HCT116 (cell line): Measurements from ENCODE around the gene BFSP1. TPM values are rescaled to one million over a fixed set of nuclear protein-coding genes. Genes with fewer than 3 reads are reported as not detected.

Experiments
- ATAC-seq: fragments of 200-7000 bp; cut with Tn5 transposase; 2 replicates; pipeline ENCODE4 v1.9.1; 2020; ENCODE audit warnings: mild to moderate bottlenecking, moderate library complexity
- BruUV-seq: library from RNA; stranded (reverse); fragments of 400-500 nt; replicated peaks from 2 replicates; lab custom pipeline; 2021; lab: Mats Ljungman, UMichigan
- CTCF ChIA-PET: fragments of 300-600 bp; sonication (Branson Sonifier 250); formaldehyde crosslinking; loops from one replicate; lab custom pipeline; 2021; ENCODE audit warnings: antibody characterized with exemption; lab: Charles Lee
- POLR2A ChIA-PET: fragments of 300-600, 350-600 bp; sonication (Branson Sonifier 250); formaldehyde crosslinking; loops from one replicate; lab custom pipeline; 2021; ENCODE audit warnings: antibody characterized with exemption; lab: Charles Lee
- RAD21 ChIA-PET, 2 experiments: fragments of 300-600 bp; sonication (Branson Sonifier 250); formaldehyde crosslinking; loops; one replicate each; lab custom pipeline; 2023; ENCODE audit warnings: low total read pairs in 2 of 2; ENCODE audit not compliant: uncharacterized antibody in 2 of 2, unreplicated experiment in 2 of 2, low non-redundant PET in 1 of 2; lab: Charles Lee
- DNase-seq: peaks from one replicate; pipeline ENCODE4 v3.0.0-alpha.2; 2010; ENCODE audit warnings: low read depth, low spot score
- H2AFZ ChIP-seq: fragments of 200-600 bp; shearing (Covaris generic), sonication (generic); 2 replicates; pipeline ENCODE4 v1.6.1; 2017; ENCODE audit warnings: low read depth, mixed run types, mixed read lengths, antibody characterized with exemption, low read length; ENCODE audit not compliant: poor library complexity, severe bottlenecking
- H3K27ac ChIP-seq: 2 replicates; pipeline ENCODE4 v1.5.1; 2012; ENCODE audit warnings: low read depth, low read length
- H3K27me3 ChIP-seq: fragments of 200-600 bp; sonication (generic); 2 replicates; pipeline ENCODE4 v1.6.1; 2016; ENCODE audit warnings: mixed run types, low read length, mixed read lengths; ENCODE audit not compliant: insufficient read depth
- H3K36me3 ChIP-seq, 2 experiments: fragments of 200-500 bp in 1 of 2; fragments of 200-600 bp in 1 of 2; sonication (Bioruptor generic) in 1 of 2; sonication (generic) in 1 of 2; 2 replicates each; pipeline versions ENCODE4 v1.5.1 to v1.6.1; 2014 to 2016; ENCODE audit warnings: low read length in 2 of 2, inconsistent platforms in 1 of 2, mixed read lengths in 1 of 2, mixed run types in 1 of 2; ENCODE audit not compliant: insufficient read depth in 2 of 2, control insufficient read depth in 1 of 2
- H3K4me1 ChIP-seq, 2 experiments: fragments of 200-600 bp in 1 of 2; sonication (generic) in 1 of 2; 2 replicates each; pipeline versions ENCODE4 v1.5.1 to v1.6.1; 2012 to 2017; ENCODE audit warnings: low read length in 2 of 2, inconsistent platforms in 1 of 2, mild to moderate bottlenecking in 1 of 2, mixed read lengths in 1 of 2, mixed run types in 1 of 2, moderate library complexity in 1 of 2; ENCODE audit not compliant: insufficient read depth in 2 of 2, control insufficient read depth in 1 of 2
- H3K4me2 ChIP-seq: fragments of 200-600 bp; sonication (generic); 2 replicates; pipeline ENCODE4 v1.6.1; 2017; ENCODE audit warnings: mixed run types, low read length, mixed read lengths
- H3K4me3 ChIP-seq, 2 experiments: fragments of 200-600 bp in 1 of 2; sonication (generic) in 1 of 2; replicated peaks in 1 of 2; 2 replicates each; pipeline ENCODE4 v1.5.1; 2011 to 2016; ENCODE audit warnings: low read length in 2 of 2, control low read depth in 1 of 2, low read depth in 1 of 2, mild to moderate bottlenecking in 1 of 2, mixed read lengths in 1 of 2, mixed run types in 1 of 2
- H3K79me2 ChIP-seq: fragments of 200-600 bp; sonication (generic); 2 replicates; pipeline ENCODE4 v1.6.1; 2017; ENCODE audit warnings: mild to moderate bottlenecking, mixed run types, low read length, moderate library complexity, mixed read lengths; ENCODE audit not compliant: insufficient read depth
- H3K9ac ChIP-seq: fragments of 200-600 bp; sonication (generic); 2 replicates; pipeline ENCODE4 v1.6.1; 2016; ENCODE audit warnings: low read length, mixed read lengths
- H3K9me2 ChIP-seq: fragments of 200-600 bp; sonication (generic), shearing (Covaris generic); 2 replicates; pipeline ENCODE4 v1.6.1; 2017; ENCODE audit warnings: mixed run types, mild to moderate bottlenecking, moderate library complexity; ENCODE audit not compliant: insufficient read depth
- H3K9me3 ChIP-seq, 2 experiments: fragments of 200-500 bp in 1 of 2; fragments of 200-600 bp in 1 of 2; sonication (Bioruptor generic) in 1 of 2; sonication (generic) in 1 of 2; 2 replicates each; pipeline ENCODE4 v1.6.1; 2014 to 2017; ENCODE audit warnings: low read length in 2 of 2, mixed read lengths in 2 of 2, inconsistent platforms in 1 of 2, low read depth in 1 of 2, mild to moderate bottlenecking in 1 of 2, mixed run types in 1 of 2, moderate library complexity in 1 of 2; ENCODE audit not compliant: control insufficient read depth in 1 of 2, insufficient read depth in 1 of 2
- H4K20me1 ChIP-seq: fragments of 200-600 bp; sonication (generic), shearing (Covaris generic); 2 replicates; pipeline ENCODE4 v1.6.1; 2017; ENCODE audit warnings: mixed run types, mild to moderate bottlenecking, moderate library complexity; ENCODE audit not compliant: insufficient read depth
- CTCF ChIP-seq, 3 experiments: fragments of 200-600 bp in 1 of 3; sonication (generic) in 1 of 3; IDR thresholded peaks in 2 of 3; conservative IDR thresholded peaks in 1 of 3; 2 replicates each; pipeline ENCODE4 v1.5.1; 2012 to 2017; ENCODE audit warnings: low read depth in 2 of 3, low read length in 2 of 3, antibody characterized with exemption in 1 of 3, borderline replicate concordance in 1 of 3, control low read depth in 1 of 3, mild to moderate bottlenecking in 1 of 3, mixed read lengths in 1 of 3, mixed run types in 1 of 3, moderate library complexity in 1 of 3; ENCODE audit not compliant: insufficient read depth in 1 of 3
- ELF1 ChIP-seq: IDR thresholded peaks from 2 replicates; pipeline ENCODE4 v1.6.1; 2012; ENCODE audit warnings: low read depth, borderline replicate concordance
- EZH2 ChIP-seq: fragments of 200-600 bp; sonication (generic); IDR thresholded peaks from 2 replicates; pipeline ENCODE4 v1.6.1; 2017; ENCODE audit warnings: antibody characterized with exemption, mixed run types
- EZH2phosphoT487 ChIP-seq: fragments of 200-600 bp; IDR thresholded peaks from 2 replicates; pipeline ENCODE4 v1.6.1; 2018; ENCODE audit warnings: antibody characterized with exemption, borderline replicate concordance
- POLR2AphosphoS5 ChIP-seq: IDR thresholded peaks from 2 replicates; pipeline ENCODE4 v1.6.1; 2011; ENCODE audit warnings: mild to moderate bottlenecking, low read depth, low read length, moderate library complexity
- REST ChIP-seq: IDR thresholded peaks from 2 replicates; pipeline ENCODE4 v1.6.1; 2012; ENCODE audit warnings: low read depth
- SP1 ChIP-seq: IDR thresholded peaks from 2 replicates; pipeline ENCODE4 v1.6.1; 2012; ENCODE audit warnings: low read depth
- ZBTB33 ChIP-seq: IDR thresholded peaks from 2 replicates; pipeline ENCODE4 v1.6.1; 2011; ENCODE audit warnings: mild to moderate bottlenecking, low read length, moderate library complexity; ENCODE audit not compliant: insufficient replicate concordance; ENCODE audit errors: extremely low read depth
- intact Hi-C: fragments of 100-400 bp; cut with micrococcal nuclease; formaldehyde crosslinking; loops from 2 replicates; pipeline ENCODE4 v1.10.0; 2022
- total RNA-seq: library from RNA; stranded (reverse); gene quantifications from one replicate; pipeline ENCODE4 v1.2.1, GENCODE V29; 2021; ENCODE audit not compliant: unreplicated experiment

Gene BFSP1
- total RNA-seq, 1 experiment from 2014 or later: 8.8 TPM

GRCh38 chr20:17485017-17485416 is 46.2 kb downstream of the BFSP1 start (continued):
- no peak for TF ChIP-seq REST
- no peak for TF ChIP-seq ELF1
- TF ChIP-seq EZH2phosphoT487: no peak

- ChIA-PET CTCF (interaction anchor here (1.1 kb wide), 1 partner anchor 200 kb away, joined by 3 read pairs; the partner anchor contains the start of gene RRBP1), RAD21 (no interaction called here)
- Histone ChIP-seq H3K9me3 (no peaks in the 10 kb centered on the region), H3K4me1 (no peaks in the 10 kb centered on the region), H3K9ac (no peak overlapping the region), H4K20me1 (no peaks in the 10 kb centered on the region), H3K4me3 (no peak overlapping the region), H3K27ac (no peak overlapping the region), H3K36me3 (no peaks in the 10 kb centered on the region)
- no peak for ATAC-seq
- TF ChIP-seq SP1: no peak
- no peak for TF ChIP-seq ELF1
- no peak for TF ChIP-seq EZH2
- no peak for TF ChIP-seq CTCF (IDR thresholded peaks at IDR 0.05 in 2 of 3, conservative IDR thresholded peaks at IDR 0.05 in 1 of 3; ENCODE audit: borderline replicate concordance in 1 of 3, insufficient read depth in 1 of 3, low read depth in 2 of 3, low read length in 2 of 3)
- no peak for TF ChIP-seq POLR2AphosphoS5
- no peak for TF ChIP-seq ZBTB33
- TF ChIP-seq, all 23 proteins: peak for 0
- no peaks in the 10 kb centered on the region for H3K79me2 ChIP-seq
- no peak overlapping the region for H3K4me2 ChIP-seq
- intact Hi-C loops: no loop called here
- DNase-seq: no peak
- H3K27me3 ChIP-seq: peaks cover 6% of the 10 kb centered on the region
- H3K9me2 ChIP-seq: no peaks in the 10 kb centered on the region
- no TSS peak for BruUV-seq
- POLR2A ChIA-PET: no interaction called here
- H2AFZ ChIP-seq: no peak overlapping the region
Measured at GRCh38 chr20:17482536-17482935, 48.6 kb downstream of the BFSP1 start.
